Measurements from ENCODE around the gene KIFC3.

DNA sequence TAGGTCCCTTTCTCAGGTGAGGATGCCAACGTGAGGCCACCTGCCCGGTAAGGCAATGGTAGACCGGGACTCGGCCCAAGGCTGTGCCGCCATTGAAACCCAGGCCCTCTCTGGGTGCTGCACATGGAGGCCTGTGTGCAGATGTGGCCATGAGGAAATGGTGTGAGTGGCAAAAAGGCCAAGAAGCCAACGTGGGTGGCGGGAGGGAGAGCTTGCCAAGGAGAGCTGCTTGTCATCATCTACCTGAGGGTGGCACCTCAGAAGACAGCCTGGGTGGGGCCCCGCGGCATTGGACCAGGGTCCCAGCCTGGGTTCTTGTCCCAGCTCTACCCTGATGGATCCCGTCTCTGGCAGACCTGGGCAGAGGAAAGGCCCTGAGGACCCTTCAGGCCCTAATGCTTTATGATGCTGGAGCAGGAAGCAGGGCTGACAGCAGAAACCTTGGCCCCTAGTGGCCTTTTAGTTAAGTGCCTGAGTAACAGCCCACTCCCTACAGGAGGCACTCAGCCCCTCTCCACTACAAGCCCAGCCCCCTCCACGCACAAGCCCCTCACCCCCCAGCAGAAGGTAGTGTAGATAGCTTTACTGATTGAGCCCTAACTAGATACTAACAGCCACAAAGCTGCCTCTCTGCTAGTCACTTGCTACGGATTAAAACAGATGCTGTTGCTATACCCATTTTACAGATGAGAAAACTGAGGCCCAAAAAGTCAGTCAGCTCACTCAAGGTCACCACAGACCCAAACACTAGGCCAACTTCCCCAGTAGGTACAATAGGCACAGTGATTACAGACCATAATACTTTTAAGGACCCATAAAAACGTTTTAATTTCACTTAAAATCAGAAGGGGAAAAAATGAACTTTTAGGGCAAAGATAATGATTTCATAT is 26.2 kb upstream of the KIFC3 start:
- no peak for TF ChIP-seq EZH2phosphoT487 (IDR thresholded peaks at IDR 0.05; ENCODE audit: borderline replicate concordance, low read length)
- no peak for TF ChIP-seq EZH2 (IDR thresholded peaks at IDR 0.05; ENCODE audit: low read length, unreplicated experiment)

All from PC-3 (cell line).